ENCODE measurements around the gene NBPF26. TPM values are rescaled to one million over a fixed set of nuclear protein-coding genes. Genes with fewer than 3 reads are reported as not detected.
"Not testable (repeated sequence)": the region's sequence is repeated elsewhere in the genome, so short reads cannot be mapped to it uniquely, and the experiment has no call there.

NBPF26 gene
- total RNA-seq, 1 donor from 2014 or later, result 40.5 TPM

DNA sequence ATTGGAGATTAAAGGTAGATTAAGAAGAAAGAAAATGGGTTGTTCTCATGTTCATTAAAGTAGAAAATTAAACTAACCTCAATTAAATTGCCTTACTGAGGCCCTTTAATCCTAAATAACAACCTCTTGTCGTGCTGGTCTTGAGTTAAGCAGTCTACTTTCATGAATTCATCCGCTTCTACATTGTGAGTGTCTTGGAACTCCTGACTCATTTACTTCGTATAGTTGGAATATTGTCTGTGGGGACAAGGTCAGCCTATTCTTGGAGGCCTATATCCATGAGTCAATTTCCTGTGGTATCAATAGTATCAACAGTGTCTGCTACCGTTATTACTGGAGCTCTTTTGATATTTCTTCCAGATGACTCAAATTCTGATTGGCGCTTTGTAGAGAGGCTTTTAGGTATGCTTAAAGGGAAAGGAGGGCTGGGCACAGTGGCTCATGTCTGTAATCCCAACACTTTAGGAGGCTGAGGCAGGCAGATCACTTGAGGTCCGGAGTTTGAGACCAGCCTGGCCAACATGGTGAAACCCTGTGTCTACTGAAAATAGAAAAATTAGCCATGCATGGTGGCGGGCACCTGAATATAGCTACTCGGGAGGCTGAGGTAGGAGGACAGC lies 136.0 kb downstream of the NBPF26 start:
- H3K4me3 Mint-ChIP-seq (ENCODE audit: unreplicated experiment); H3K36me3 Mint-ChIP-seq (ENCODE audit: unreplicated experiment); DNase-seq (ENCODE audit: extremely low spot score, unreplicated experiment); H3K9me3 Mint-ChIP-seq (ENCODE audit: unreplicated experiment); H3K27ac Mint-ChIP-seq (ENCODE audit: unreplicated experiment); H3K4me1 Mint-ChIP-seq (ENCODE audit: unreplicated experiment); H3K27me3 Mint-ChIP-seq (ENCODE audit: unreplicated experiment): not testable (repeated sequence)

DNA sequence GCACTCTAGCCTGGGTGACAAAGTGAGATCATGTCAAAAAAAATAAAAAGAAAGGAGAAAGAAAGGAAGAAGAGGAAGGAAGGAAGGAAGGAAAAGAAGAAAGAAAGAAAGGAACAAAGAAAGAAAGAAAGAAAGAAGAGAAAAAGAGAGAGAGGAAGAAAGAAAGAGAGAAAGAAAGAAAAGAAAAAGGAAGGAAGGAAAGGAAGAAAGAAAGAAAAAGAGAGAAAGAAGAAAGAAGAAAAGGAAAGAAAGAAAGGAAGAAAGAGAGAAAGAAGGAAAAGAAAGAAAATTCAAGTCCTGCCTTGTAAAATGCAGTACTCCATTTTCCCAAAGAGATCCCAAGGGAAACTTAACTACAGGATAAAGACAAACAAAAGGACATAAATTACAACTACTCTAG lies 154.5 kb downstream of the NBPF26 start:
- H3K9me3 Mint-ChIP-seq (ENCODE audit: unreplicated experiment); DNase-seq (ENCODE audit: extremely low spot score, unreplicated experiment); H3K36me3 Mint-ChIP-seq (ENCODE audit: unreplicated experiment); H3K4me1 Mint-ChIP-seq (ENCODE audit: unreplicated experiment); H3K27ac Mint-ChIP-seq (ENCODE audit: unreplicated experiment); H3K4me3 Mint-ChIP-seq (ENCODE audit: unreplicated experiment): not testable (repeated sequence)
- H3K27me3 Mint-ChIP-seq (ENCODE audit: unreplicated experiment), result peaks cover 13% of the 10 kb centered on the region

DNA sequence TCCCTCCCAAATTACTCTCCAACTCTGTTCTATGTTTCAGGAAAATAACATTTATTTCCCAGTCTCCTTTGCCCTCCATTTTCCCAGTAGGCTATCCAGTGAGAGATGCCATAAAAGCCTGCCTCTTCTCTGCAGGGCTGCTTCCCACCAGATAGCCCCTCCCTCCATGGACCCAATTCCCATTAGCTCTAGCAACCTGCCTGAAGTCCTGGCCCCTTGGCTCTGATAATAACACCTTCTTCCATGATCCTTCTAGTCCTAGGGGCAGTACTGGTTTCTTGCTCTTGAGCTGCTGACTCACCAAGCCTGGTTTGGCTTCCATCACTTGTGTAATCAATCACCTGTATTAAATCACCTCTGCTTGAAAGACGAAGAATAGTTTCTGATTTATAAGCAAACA lies 156.3 kb downstream of the NBPF26 start:
- H3K4me1 Mint-ChIP-seq (ENCODE audit: unreplicated experiment); H3K9me3 Mint-ChIP-seq (ENCODE audit: unreplicated experiment); H3K27ac Mint-ChIP-seq (ENCODE audit: unreplicated experiment); DNase-seq (ENCODE audit: extremely low spot score, unreplicated experiment); H3K4me3 Mint-ChIP-seq (ENCODE audit: unreplicated experiment); H3K36me3 Mint-ChIP-seq (ENCODE audit: unreplicated experiment): not testable (repeated sequence)
- peaks cover 13% of the 10 kb centered on the region for H3K27me3 Mint-ChIP-seq (ENCODE audit: unreplicated experiment)

DNA sequence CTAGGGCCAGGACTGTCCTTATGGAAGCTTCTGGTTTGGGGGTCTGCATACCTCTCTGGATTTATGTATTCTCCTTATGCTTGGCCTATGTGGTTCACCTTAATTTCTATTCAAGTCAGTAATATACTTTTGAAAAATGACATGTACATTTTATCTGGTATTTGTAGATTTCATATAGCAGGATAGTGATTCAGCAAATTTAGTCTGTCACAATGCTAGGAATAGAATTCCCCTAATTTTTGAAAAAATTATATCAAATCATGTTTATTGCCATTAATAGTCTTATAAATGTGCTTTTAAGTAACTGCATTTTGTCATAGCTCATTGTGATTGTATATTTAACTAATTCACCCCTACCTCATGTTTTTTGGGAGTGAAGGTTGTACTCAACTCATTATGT lies 158.2 kb downstream of the NBPF26 start:
- H3K36me3 Mint-ChIP-seq (ENCODE audit: unreplicated experiment); H3K27ac Mint-ChIP-seq (ENCODE audit: unreplicated experiment); H3K4me3 Mint-ChIP-seq (ENCODE audit: unreplicated experiment); H3K9me3 Mint-ChIP-seq (ENCODE audit: unreplicated experiment); H3K4me1 Mint-ChIP-seq (ENCODE audit: unreplicated experiment); DNase-seq (ENCODE audit: extremely low spot score, unreplicated experiment): not testable (repeated sequence)
- peaks cover 13% of the 10 kb centered on the region for H3K27me3 Mint-ChIP-seq (ENCODE audit: unreplicated experiment)

Other genes starting within 250 kb of the NBPF26 start
- not detected in 2 replicates for gene PPIAL4A, start 165.8 kb downstream of the NBPF26 start, total RNA-seq

Data from osteocyte (in vitro differentiated cells).